Measurements from ENCODE around the gene TOB1.

GRCh38 chr17:50855708-50856330, 10.3 kb downstream of the TOB1 start:
- no peak for TF ChIP-seq EZH2phosphoT487 (IDR thresholded peaks at IDR 0.05; ENCODE audit: borderline replicate concordance, low read depth, low read length)
- no peak for TF ChIP-seq CTCF (conservative IDR thresholded peaks at IDR 0.05; ENCODE audit: low read length)
